CD14-positive monocyte (primary cell): ENCODE data around the gene TTYH3. TPM values are rescaled to one million over a fixed set of nuclear protein-coding genes. Genes with fewer than 3 reads are reported as not detected.
A peak's percentile ranks its signal among the peaks of the same experiment; 100 is the strongest.

Experiments
- DNase-seq, 3 donors: peaks; one replicate each; pipeline ENCODE4 v3.0.0-alpha.2; 2011 to 2022
- H2AFZ ChIP-seq: 2 replicates; pipeline ENCODE4 v1.6.0; 2012; ENCODE audit warnings: mild to moderate bottlenecking, low read depth, low read length, inconsistent platforms; ENCODE audit not compliant: insufficient read depth, poor library complexity, severe bottlenecking
- H3K27ac ChIP-seq, 2 donors: 1 replicate in 1 of 2; 2 replicates in 1 of 2; pipeline ENCODE4 v1.5.1; 2012 to 2013; ENCODE audit warnings: low read length in 2 of 2, control low read depth in 1 of 2, inconsistent platforms in 1 of 2, low read depth in 1 of 2, mild to moderate bottlenecking in 1 of 2
- H3K27me3 ChIP-seq, 2 donors: one replicate each; pipeline versions ENCODE4 v1.6.0 to v1.6.1; 2011 to 2013; ENCODE audit warnings: low read length in 2 of 2; ENCODE audit not compliant: control insufficient read depth in 2 of 2, insufficient read depth in 2 of 2
- H3K36me3 ChIP-seq, 2 donors: replicated peaks in 1 of 2; 1 replicate in 1 of 2; 2 replicates in 1 of 2; pipeline versions ENCODE4 v1.5.1 to v1.6.1; 2012 to 2013; ENCODE audit warnings: low read length in 2 of 2, control low read depth in 1 of 2, inconsistent platforms in 1 of 2, mild to moderate bottlenecking in 1 of 2; ENCODE audit not compliant: insufficient read depth in 2 of 2, control insufficient read depth in 1 of 2
- H3K4me1 ChIP-seq, 2 donors: 1 replicate in 1 of 2; 2 replicates in 1 of 2; pipeline versions ENCODE4 v1.5.1 to v1.6.1; 2012 to 2013; ENCODE audit warnings: low read length in 2 of 2, control low read depth in 1 of 2, inconsistent platforms in 1 of 2, mild to moderate bottlenecking in 1 of 2, moderate library complexity in 1 of 2; ENCODE audit not compliant: insufficient read depth in 2 of 2, control insufficient read depth in 1 of 2
- H3K4me2 ChIP-seq: replicated peaks from 2 replicates; pipeline ENCODE3; 2012; ENCODE audit warnings: low read length, moderate library complexity, mild to moderate bottlenecking; ENCODE audit not compliant: poor library complexity, severe bottlenecking; ENCODE audit errors: extremely low read depth
- H3K4me3 ChIP-seq, 3 experiments: fragments of 200-600 bp in 1 of 3; sonication (generic) in 1 of 3; replicated peaks in 1 of 3; 1 replicate in 2 of 3; 2 replicates in 1 of 3; pipeline ENCODE4 v1.5.1; 2011 to 2013; ENCODE audit warnings: low read length in 3 of 3, mild to moderate bottlenecking in 3 of 3, control low read depth in 2 of 3, low read depth in 2 of 3, inconsistent platforms in 1 of 3, moderate library complexity in 1 of 3
- H3K79me2 ChIP-seq: 2 replicates; pipeline ENCODE4 v1.6.0; 2012; ENCODE audit warnings: mild to moderate bottlenecking, control low read depth, inconsistent platforms, low read length, moderate library complexity; ENCODE audit not compliant: insufficient read depth
- H3K9ac ChIP-seq: 2 replicates; pipeline ENCODE4 v1.6.0; 2017; ENCODE audit warnings: low read length, mild to moderate bottlenecking; ENCODE audit not compliant: insufficient read depth, poor library complexity, severe bottlenecking
- H3K9me3 ChIP-seq, 2 donors: replicated peaks in 1 of 2; 1 replicate in 1 of 2; 2 replicates in 1 of 2; pipeline versions ENCODE4 v1.5.1 to v1.6.1; 2012 to 2013; ENCODE audit warnings: low read length in 2 of 2, control low read depth in 1 of 2; ENCODE audit not compliant: control insufficient read depth in 1 of 2, insufficient read depth in 1 of 2
- H4K20me1 ChIP-seq: 2 replicates; pipeline ENCODE4 v1.6.0; 2012; ENCODE audit warnings: mild to moderate bottlenecking, low read length, control low read depth, moderate library complexity; ENCODE audit not compliant: insufficient read depth
- H3K27ac Mint-ChIP-seq, 7 donors: one replicate each; pipeline ENCODE4 v1.8.0; 2020; ENCODE audit warnings: mild to moderate bottlenecking in 7 of 7, mixed read lengths in 7 of 7, moderate library complexity in 6 of 7, inconsistent platforms in 2 of 7
- H3K27me3 Mint-ChIP-seq, 3 donors: one replicate each; pipeline ENCODE4 v1.8.0; 2021 to 2022; ENCODE audit warnings: low read depth in 3 of 3, mild to moderate bottlenecking in 3 of 3, mixed read lengths in 3 of 3, moderate library complexity in 3 of 3, inconsistent platforms in 1 of 3
- H3K36me3 Mint-ChIP-seq, 2 donors: one replicate each; pipeline ENCODE4 v1.8.0; 2020; ENCODE audit warnings: mixed read lengths in 2 of 2, inconsistent platforms in 1 of 2, mild to moderate bottlenecking in 1 of 2
- H3K4me1 Mint-ChIP-seq: one replicate; pipeline ENCODE4 v1.8.0; 2020; ENCODE audit warnings: mild to moderate bottlenecking, mixed read lengths
- H3K4me3 Mint-ChIP-seq, 2 donors: one replicate each; pipeline ENCODE4 v1.8.0; 2020; ENCODE audit warnings: mild to moderate bottlenecking in 2 of 2, mixed read lengths in 2 of 2, moderate library complexity in 1 of 2
- H3K9me3 Mint-ChIP-seq, 7 donors: one replicate each; pipeline ENCODE4 v1.8.0; 2020 to 2022; ENCODE audit warnings: mixed read lengths in 7 of 7, mild to moderate bottlenecking in 6 of 7, moderate library complexity in 6 of 7, inconsistent platforms in 2 of 7
- WGBS: methylation state at CpG from one replicate; pipeline ENCODE4 v1.1.5; 2013; ENCODE audit warnings: missing lambda C conversion rate; ENCODE audit not compliant: insufficient coverage; 5-methylcytosine and 5-hydroxymethylcytosine counted together
- intact Hi-C, 2 donors: fragments of 100-400 bp; cut with micrococcal nuclease; formaldehyde crosslinking; loops; one replicate each; pipeline versions ENCODE4 v1.15.0 to v1.15.1; 2023
- polyA plus RNA-seq, 3 donors: library from polyadenylated mRNA; depleted of rRNA in 1 of 3; unstranded in 2 of 3; stranded (reverse) in 1 of 3; fragments of 300-500 nt in 2 of 3; fragments of >200 nt in 1 of 3; fragmentation: Illumina TruSeq in 2 of 3; gene quantifications; 1 replicate in 2 of 3; 2 replicates in 1 of 3; pipeline ENCODE4 v1.2.3, GENCODE V29; 2012 to 2021
- TF ChIP-seq, protein P1 (sequence below): fragments of 200-600 bp; IDR thresholded peaks from one replicate; pipeline ENCODE4 v1.8.0; 2022; ENCODE audit warnings: antibody characterized with exemption, mild to moderate bottlenecking

TTYH3 gene
- polyA plus RNA-seq, 3 donors: 13.4 to 73.5 (median 17.4) TPM

DNA sequence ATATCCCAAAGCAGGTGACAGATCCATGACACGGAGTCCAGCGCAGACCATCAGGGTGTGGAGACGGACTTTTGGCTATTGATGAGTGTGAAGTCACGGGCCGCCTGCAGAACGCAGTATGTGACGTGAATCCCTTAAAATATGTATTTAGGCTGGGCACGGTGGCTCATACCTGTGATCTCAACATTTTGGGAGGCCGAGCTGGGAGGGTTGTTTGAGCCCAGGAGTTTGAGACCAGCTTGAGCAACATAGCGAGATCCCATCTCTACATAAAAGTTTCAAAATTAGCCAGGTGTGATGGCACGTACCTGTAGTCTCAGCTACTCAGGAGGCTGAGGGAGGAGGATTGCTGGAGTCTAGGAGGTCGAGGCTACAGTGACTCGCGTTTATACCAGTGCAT is 54.3 kb downstream of the TTYH3 start:
- Histone ChIP-seq H3K9ac (no peak overlapping the region), H3K4me1 (peaks cover 33 to 36% of the 10 kb centered on the region in 2 donors), H3K4me2 (no peak overlapping the region), H3K4me3 (no peak overlapping the region), H3K27ac (no peak overlapping the region), H4K20me1 (no peaks in the 10 kb centered on the region), H3K36me3 (no peaks in the 10 kb centered on the region), H3K9me3 (no peaks in the 10 kb centered on the region), H3K27me3 (peaks cover 15 to 46% of the 10 kb centered on the region in 2 donors), H3K79me2 (no peaks in the 10 kb centered on the region), H2AFZ (no peak overlapping the region)
- WGBS: 99% methylated on average over 8 of the region's 14 CpGs
- H3K4me3 Mint-ChIP-seq: peak overlapping the region in 1 of 2 donors; percentile 63
- H3K9me3 Mint-ChIP-seq: peaks cover 0 to 10% (median 3%) of the 10 kb centered on the region in 7 donors
- intact Hi-C loops: no loop called here
- peaks cover 21% of the 10 kb centered on the region for H3K4me1 Mint-ChIP-seq
- H3K27me3 Mint-ChIP-seq: peaks cover 50 to 75% (median 57%) of the 10 kb centered on the region in 3 donors
- no peak overlapping the region for H3K27ac Mint-ChIP-seq
- DNase-seq: no peak
- H3K36me3 Mint-ChIP-seq: peaks cover 0 to 3% of the 10 kb centered on the region in 2 donors
- TF ChIP-seq, protein P1, sequence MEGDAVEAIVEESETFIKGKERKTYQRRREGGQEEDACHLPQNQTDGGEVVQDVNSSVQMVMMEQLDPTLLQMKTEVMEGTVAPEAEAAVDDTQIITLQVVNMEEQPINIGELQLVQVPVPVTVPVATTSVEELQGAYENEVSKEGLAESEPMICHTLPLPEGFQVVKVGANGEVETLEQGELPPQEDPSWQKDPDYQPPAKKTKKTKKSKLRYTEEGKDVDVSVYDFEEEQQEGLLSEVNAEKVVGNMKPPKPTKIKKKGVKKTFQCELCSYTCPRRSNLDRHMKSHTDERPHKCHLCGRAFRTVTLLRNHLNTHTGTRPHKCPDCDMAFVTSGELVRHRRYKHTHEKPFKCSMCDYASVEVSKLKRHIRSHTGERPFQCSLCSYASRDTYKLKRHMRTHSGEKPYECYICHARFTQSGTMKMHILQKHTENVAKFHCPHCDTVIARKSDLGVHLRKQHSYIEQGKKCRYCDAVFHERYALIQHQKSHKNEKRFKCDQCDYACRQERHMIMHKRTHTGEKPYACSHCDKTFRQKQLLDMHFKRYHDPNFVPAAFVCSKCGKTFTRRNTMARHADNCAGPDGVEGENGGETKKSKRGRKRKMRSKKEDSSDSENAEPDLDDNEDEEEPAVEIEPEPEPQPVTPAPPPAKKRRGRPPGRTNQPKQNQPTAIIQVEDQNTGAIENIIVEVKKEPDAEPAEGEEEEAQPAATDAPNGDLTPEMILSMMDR: no peak

DNA sequence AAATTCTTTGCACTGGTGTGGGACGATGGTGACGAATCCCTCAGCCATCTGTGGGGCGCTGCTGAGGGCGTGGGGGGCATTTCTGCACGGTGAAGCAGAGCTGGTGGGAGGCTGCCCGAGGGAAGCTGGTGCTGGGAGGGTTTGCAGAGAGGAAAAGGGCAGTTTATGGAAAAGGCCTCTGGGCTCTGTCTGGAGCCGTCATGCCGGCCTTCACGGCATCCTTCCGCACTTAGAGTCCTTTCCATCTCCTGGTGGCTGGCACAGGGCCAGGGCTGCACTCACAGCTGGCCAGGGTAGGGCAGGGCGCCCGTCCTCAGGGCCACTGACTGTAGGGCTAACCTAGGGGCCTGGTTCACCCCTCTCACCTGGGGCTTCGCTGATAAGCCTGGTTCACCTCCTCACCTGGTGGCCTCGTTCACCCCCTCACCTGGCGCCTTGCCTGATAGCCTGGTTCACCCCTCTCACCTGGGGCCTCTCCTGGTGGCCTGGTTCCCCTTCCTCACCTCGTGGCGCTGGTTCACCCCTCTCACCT is 55.6 kb downstream of the TTYH3 start:
- Histone ChIP-seq H3K79me2 (no peaks in the 10 kb centered on the region), H2AFZ (no peak overlapping the region), H4K20me1 (no peaks in the 10 kb centered on the region), H3K27me3 (peaks cover 15 to 46% of the 10 kb centered on the region in 2 donors), H3K4me3 (peak overlapping the region in 1 of 3 experiments; percentile 8), H3K27ac (no peak overlapping the region), H3K9ac (no peak overlapping the region), H3K4me2 (no peak overlapping the region), H3K36me3 (no peaks in the 10 kb centered on the region), H3K9me3 (no peaks in the 10 kb centered on the region), H3K4me1 (peaks cover 44 to 47% of the 10 kb centered on the region in 2 donors)
- TF ChIP-seq, protein P1: no peak
- Mint-ChIP-seq H3K4me1 (peaks cover 31% of the 10 kb centered on the region), H3K27ac (no peak overlapping the region), H3K4me3 (peak overlapping the region in 1 of 2 donors; percentile 62), H3K36me3 (peaks cover 0 to 3% of the 10 kb centered on the region in 2 donors), H3K27me3 (peaks cover 49 to 69% (median 65%) of the 10 kb centered on the region in 3 donors), H3K9me3 (peaks cover 0 to 12% (median 3%) of the 10 kb centered on the region in 7 donors)
- intact Hi-C loops: no loop called here
- DNase-seq: no peak
- WGBS: 66% methylated on average over 15 of the region's 17 CpGs
